ACHN (cell line): Measurements from ENCODE around the gene RAB39A.
A peak's percentile ranks its signal among the peaks of the same experiment; 100 is the strongest.

Experiments
- DNase-seq: peaks from one replicate; pipeline ENCODE4 v3.0.0-alpha.2; 2015
- in situ Hi-C: cut with HindIII; loops from 2 replicates; pipeline ENCODE4 v1.10.0; 2017; ENCODE audit warnings: low sequenced_read_pairs, low pct_ligation_motif_present, low pct_unique_long_range_greater_than_20kb

The RAB39A gene

DNA sequence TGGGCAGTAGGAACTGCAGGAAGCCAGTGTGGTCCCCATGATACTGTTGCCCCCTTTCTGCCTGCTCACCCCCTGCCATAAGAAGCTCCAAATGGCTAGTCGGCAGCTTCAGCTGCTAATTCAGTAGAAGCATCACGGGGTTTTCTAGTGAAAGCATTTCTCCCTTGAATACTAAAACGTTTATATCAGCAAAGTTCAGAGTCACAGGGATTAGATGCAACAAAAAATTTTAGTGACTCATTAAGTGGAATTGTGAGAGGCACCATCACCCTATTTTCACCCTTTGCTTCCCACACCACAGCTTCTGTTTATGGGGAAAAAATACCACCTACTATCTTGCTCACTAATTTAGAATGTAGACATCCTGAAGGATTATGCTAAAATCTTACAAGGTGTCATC, 25.2 kb downstream of the RAB39A start:
- in situ Hi-C loops, result no loop called here
- DNase-seq, result no peak

DNA sequence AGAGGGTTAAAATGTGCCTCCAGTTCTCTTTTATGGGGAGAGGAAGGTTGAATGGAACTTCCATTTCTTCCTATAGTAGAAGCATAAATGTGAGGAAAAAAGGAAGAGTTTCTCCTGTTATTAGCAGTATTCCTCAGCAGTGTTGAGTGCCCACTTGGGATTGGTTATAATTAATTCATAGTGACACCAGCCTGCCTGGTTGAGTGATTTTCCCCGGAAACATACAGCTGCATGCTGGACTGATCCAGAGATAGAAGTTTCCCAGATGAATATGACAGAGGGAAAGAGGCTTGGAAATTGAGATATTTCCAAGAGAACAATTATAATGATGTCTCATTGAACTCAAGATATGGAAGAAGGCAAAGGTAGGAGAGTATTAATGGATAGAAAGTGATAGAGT, 28.3 kb downstream of the RAB39A start:
- in situ Hi-C loops, result no loop called here
- no peak for DNase-seq

DNA sequence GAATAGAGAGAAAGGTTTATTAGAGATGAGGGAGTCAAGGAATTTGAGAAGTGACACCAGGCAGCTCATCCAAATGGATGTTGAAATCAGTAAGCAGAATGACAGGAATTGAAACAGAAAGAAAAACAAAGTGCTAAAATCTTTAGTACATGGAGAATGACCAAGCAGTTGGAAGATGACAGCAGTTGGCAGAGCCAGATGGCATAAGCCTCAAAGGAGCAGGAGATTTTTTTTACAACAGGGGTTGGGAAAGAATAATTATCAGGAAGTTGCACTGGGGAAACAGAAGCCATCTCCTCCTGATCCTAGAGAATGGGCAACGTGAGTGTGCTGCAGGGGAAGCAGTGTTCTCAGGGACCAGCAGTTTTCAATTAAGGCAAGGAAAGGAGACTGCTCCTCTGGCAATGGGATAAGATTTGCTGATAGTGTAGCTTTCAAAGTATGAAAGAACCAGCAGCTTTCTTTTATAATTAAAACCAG, 28.9 kb downstream of the RAB39A start:
- in situ Hi-C loops, result no loop called here
- no peak for DNase-seq

DNA sequence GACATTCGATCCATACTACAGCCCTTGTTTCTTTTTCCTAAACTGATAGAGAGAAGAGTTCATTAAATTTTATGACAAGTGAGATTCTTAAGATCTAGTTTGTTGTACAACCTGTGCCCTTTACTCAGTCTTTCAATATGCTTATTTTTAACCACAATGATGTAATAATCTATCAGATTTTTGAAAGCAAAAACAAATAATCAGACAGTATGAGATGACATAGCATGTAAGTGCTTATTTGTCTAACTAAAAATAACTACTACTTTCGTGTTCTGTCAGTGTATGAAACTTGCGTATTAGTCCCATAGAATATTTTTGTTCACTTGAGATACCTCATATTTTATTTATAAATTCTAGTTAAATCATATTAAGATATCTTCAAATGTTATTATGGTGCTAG, 33.2 kb downstream of the RAB39A start:
- no peak for DNase-seq
- in situ Hi-C loops, result no loop called here

DNA sequence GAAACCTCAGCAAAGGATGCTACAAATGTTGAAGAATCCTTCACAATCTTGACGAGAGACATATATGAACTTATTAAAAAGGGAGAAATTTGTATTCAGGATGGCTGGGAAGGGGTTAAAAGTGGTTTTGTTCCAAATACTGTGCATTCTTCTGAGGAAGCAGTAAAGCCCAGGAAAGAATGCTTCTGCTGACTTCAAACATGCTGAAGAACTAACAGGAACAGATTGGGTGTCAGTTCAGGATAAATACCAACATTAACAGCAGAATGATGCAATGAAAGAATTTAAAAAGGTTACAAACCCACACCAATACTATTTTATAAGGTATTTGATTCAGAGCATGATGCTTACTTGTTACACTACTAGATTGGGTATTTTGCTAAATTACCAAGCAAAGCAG, 33.9 kb downstream of the RAB39A start:
- DNase-seq, result no peak
- in situ Hi-C loops, result no loop called here

GRCh38 chr11:107963091-107963490, 34.8 kb downstream of the RAB39A start:
- in situ Hi-C loops, result no loop called here
- DNase-seq, result no peak

DNA sequence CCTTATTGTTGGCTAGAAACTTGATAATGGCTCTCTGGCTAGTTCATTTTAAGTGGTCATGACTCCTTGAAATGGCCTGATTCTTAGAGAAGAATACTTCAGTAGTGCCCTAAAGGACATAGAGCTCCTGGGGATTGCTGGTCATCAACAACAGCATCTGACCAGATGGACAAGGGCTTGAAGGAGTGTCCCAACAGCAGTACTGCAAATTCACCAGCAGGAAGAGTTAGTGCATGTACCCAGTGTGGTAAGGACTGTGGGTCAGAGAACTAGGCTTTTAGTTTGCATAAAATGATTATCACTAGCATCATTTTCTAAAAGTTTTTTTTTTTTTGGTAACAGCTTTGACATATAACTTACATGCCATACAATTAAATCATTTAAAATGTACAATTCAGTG, 41.0 kb downstream of the RAB39A start:
- in situ Hi-C loops, result no loop called here
- DNase-seq, result no peak

DNA sequence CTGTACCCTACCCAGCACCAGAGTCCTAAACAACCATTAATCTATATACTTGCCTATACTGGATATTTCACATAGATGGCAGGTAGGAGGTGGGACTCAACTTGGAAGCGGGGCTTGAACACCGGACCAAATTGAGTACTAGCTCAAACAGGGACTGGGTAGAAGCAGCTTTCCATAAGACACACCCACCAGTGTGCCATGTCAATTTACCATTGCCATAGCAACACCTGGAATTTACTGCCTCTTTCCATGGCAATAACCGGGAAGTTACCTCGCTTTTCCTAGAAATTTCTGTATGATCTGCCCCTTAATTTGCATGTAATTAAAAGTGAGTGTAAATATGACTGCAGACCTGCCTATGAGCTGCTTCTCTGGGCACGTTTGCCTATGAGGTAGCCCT, 41.8 kb downstream of the RAB39A start:
- no peak for DNase-seq
- in situ Hi-C loops, result no loop called here

GRCh38 chr11:107973641-107974040, 45.4 kb downstream of the RAB39A start:
- in situ Hi-C loops, result no loop called here
- DNase-seq, result no peak

GRCh38 chr11:107988397-107989158, 60.3 kb downstream of the RAB39A start:
- DNase-seq, result no peak
- in situ Hi-C loops, result no loop called here

DNA sequence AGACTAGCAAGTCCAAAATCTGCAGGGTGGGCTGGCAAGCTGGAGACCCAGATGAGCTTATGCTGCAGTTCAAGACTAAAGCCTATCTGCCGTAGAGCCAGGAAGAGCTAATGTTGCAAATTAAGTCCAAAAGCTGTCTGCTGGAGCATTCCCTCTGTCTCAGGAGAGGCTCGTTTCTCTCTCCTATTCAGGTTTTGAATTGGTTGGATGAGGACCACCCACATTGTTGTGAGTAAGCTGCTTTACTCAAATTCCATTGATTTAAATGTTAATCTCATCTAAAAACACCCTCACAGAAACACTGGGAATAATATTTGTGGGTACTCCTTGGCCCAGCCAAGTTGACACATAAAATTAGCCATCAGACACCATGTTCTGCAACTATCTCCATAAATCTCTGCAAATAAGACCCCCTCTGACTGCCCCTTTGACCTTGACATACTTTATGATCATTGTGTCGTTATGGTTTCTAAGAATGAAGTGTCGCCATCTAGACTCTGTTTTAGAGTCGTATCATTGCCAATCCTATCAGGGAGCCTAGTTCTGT, 63.7 kb downstream of the RAB39A start:
- in situ Hi-C loops, result no loop called here
- no peak for DNase-seq

DNA sequence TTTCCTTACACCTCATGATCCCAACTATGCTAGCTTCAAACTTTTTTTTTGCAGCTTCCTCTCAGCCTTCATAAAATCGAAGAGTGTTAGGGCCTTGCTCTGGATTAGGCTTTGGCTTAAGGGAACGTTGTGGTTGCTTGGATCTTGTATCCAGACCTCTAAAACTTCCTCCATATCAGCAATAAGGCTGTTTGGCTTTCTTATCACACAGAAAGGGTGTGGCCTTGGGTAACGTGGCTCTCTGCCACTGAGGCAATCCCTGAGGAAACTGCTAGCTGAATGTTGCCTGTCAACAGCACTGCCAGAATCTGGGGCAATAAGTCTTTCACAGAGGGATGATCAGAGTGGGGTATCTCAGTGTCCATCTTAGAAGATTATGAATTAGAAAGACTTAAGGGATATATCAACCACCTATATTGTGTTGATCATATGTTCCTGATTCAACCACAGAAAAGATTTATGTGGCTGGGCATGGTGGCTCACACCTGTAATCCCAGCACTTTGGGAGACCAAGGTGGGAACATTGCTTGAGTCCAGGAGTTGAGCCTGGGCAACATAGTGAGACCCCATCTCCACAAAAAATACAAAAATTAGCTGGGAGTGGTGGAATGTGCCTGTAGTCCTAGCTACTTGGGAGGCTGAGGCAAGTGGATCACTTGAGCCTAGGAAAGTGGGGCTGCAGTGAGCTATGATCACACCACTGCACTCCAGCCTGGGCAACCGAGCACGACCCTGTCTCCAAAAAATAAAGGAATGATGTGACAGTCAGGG, 67.9 kb downstream of the RAB39A start:
- in situ Hi-C loops, result no loop called here
- DNase-seq, result no peak

GRCh38 chr11:107998761-107999160, 70.5 kb downstream of the RAB39A start:
- DNase-seq, result no peak
- in situ Hi-C loops, result no loop called here

- peak; percentile 63 for DNase-seq
Measured at GRCh38 chr11:107999759-108000455, 71.7 kb downstream of the RAB39A start.

GRCh38 chr11:108002476-108002875, 74.2 kb downstream of the RAB39A start:
- no peak for DNase-seq
- in situ Hi-C loops, result no loop called here

More at GRCh38 chr11:107999759-108000455, 71.7 kb downstream of the RAB39A start:
- in situ Hi-C loops, result no loop called here

DNA sequence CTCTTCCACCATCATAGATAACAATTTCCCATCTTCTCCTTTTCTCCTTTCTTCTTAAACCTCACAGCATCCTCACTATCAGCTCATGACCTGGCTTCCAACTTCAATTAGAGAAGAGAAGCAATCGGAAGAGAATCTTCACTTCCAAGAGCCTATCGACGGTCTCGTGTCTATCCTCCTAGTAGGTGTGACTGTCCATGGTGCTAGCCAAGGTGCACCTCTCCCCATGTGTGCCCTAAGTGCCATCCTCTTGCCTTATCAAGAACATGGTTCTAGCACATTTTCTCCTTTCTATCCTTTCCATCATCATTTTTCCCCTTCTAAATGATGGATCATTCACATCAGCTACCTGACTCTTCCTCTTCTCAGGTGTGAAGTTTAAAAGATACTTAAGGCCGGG, 75.4 kb downstream of the RAB39A start:
- in situ Hi-C loops, result no loop called here
- DNase-seq, result no peak

- DNase-seq, result no peak
- in situ Hi-C loops, result no loop called here
Measured at GRCh38 chr11:108007819-108008218, 79.6 kb downstream of the RAB39A start.

GRCh38 chr11:108008656-108009496, 80.6 kb downstream of the RAB39A start, which contains the start of gene CUL5:
CUL5 (plus strand) TSS chr11:108008898; CDS start chr11:108009349, 451 bp downstream.
- in situ Hi-C loops, result no loop called here
- peak; percentile 87 for DNase-seq
